ENCODE measurements around the gene ACAT2.

- TF ChIP-seq CTCF (IDR thresholded peaks at IDR 0.05): peak in 1 of 3 experiments; percentile 18
- peak; percentile 63 for TF ChIP-seq POLR2A (IDR thresholded peaks at IDR 0.05)
Measured at GRCh38 chr6:159726918-159727716, 34.7 kb upstream of the ACAT2 start, which contains the start of gene WTAP.

All from testis (tissue), 2 donors.